HG03103 (cell line): ENCODE measurements around the gene UBE2Q1.
"Not testable (repeated sequence)": the region's sequence is repeated elsewhere in the genome, so short reads cannot be mapped to it uniquely, and the experiment has no call there.

Experiments used
- ATAC-seq: cut with Tn5 transposase; IDR thresholded peaks from one replicate; pipeline ENCODE4 v1.9.1; 2021; ENCODE audit warnings: low read depth; ENCODE audit not compliant: unreplicated experiment

Gene UBE2Q1

DNA sequence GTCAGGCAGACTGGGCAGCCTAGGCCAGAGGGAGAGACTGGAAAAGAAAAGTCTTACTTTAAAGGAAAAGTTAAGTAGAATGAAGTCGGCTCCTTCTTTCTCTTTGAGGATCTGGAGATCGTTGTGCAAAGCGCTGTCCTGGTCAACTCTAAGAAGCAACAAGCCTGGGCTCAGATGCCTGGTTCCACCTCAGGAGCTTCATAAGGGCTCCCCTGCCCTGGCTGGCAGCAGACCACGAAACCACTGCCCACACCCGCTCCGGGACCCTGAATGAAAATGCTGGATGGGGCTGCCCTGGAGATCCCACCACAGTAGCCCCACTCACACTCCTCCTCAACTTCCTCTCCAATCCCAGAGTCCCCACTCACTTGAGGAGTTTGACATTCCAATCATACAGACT, 6.4 kb downstream of the UBE2Q1 start:
- ATAC-seq = no peak

DNA sequence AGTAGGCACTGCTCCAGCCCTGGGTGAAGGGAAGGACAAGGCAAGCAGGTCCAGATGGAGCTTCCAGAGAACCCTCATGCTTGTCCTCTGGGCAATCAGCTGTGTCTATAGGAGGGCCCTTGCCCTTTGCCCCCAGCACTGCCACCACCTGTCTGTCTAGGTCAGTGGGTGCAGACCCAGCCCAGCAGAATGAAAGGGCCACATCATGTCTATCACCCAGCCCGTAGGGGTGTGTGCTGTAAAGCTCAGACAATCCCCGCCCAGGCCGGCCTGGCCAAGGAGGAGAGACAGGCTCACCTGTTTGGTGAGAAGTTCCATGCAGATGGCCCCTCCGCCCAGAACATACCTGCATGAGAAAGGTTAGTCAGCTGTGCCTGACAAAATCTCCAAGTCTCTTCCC, 7.0 kb downstream of the UBE2Q1 start:
- ATAC-seq = no peak

DNA sequence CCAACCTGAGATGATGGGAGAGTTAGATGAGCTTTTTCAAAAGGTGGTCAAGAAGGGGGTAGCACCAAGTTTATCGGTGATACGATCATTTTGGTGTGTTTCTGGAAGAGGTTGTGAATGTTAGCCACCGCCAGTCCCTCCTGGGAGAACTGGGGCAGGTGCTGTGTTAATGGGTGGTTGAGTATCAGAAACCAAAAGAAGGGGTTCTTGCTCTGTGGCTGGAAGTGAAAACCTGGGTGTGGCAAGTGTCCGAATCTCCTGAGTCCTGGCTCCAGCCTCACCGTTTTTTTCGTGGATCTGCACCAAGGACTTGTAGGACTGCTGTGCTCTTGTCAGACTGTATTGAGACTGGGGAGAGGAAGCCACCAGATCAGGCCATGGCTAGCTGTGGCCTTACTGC, 7.8 kb downstream of the UBE2Q1 start:
- no peak for ATAC-seq

DNA sequence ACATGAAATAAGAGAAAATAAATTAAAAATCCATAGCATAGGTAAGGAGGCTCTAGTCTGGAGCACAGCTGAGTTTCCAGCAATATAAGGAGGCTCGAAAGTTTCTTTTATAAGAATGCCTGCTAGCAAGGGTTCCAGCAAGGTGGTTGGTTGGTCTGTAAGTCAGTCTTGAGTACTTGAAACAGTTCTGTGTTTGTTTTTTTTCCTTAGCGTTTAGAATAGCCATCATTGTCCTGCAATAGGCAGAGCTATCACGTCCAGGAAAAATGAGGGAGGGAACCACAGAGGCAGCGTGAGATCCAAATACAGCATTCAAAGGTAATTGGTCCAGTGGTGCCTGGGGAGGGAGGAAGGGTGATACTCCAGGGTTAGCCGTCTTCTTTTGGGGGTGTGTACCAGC, 8.4 kb downstream of the UBE2Q1 start:
- ATAC-seq = no peak

DNA sequence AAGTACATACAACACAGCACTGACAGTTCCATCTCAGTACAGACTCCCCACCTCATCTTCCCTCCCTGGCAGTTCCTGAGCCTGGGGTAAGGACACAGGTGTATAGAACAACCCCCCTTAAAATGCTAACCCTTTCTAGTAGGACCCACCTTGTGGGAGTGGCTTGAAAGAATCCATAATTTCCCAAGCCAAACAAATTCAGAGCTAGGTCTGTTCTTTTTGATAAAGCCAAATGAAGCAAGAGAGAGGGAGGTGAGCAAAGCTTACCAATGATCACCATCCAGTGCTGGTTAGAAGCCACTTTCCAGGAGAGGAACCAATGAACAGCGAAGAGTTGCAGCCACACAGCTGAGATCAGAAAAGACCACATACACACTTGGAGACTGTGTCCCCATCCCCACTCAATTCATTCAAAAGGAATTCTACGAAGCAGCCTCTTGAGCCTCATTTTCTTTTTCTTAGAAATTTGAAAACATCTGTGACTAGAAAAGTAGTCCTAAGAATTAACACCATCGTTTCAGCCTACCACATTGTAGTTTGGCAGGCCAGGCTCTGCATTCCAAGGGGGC, 9.2 kb downstream of the UBE2Q1 start:
- no peak for ATAC-seq

DNA sequence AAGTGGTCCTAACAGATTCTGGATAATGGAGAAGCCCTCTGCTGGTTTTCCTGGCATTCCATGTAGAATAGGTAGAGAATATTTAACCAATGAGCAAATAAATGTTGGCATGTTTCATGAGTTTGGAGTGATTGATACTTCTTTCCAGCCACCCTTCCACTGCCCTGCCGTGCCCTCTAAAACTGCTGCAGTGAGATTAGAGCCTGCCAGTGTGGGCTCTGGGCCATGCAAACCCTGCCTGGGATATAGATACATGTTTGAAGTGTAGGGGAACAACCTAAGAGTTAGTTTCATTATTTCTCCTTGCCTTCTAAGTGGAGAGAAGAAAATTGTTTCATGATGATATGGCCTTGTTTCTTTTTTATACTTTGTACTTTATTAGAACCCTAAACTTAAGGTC, 10.4 kb downstream of the UBE2Q1 start:
- ATAC-seq = no peak

DNA sequence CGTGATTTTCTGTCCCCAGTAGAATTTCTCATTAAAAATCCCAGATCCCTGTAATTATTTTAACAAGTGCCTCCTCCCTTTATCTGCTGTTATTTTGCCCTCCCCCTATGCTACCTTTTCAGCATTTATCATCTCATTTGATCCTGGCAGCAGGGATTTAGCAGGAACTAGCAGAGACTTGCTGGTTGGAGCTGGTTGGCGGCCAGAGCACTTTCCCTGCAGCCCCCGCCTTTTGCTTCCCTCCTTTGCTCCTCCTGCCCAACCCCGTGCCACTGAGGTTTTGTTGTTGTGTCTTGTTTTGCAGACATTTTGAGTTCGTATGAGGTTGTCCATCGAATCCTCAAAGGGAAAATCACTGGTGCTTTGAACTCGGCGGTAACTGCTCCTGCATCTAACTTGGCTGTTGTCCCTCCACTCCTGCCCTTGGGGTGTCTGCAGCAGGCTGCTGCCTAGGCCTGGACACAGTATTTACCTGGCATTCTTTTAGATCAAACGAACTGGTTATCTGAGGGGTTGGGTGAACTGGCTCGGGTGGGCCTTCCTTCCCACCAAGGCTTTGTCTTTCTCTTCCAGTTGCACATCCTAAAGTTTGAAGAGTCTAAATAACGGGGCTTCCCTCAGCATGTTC, 11.2 kb downstream of the UBE2Q1 start:
- no peak for ATAC-seq

DNA sequence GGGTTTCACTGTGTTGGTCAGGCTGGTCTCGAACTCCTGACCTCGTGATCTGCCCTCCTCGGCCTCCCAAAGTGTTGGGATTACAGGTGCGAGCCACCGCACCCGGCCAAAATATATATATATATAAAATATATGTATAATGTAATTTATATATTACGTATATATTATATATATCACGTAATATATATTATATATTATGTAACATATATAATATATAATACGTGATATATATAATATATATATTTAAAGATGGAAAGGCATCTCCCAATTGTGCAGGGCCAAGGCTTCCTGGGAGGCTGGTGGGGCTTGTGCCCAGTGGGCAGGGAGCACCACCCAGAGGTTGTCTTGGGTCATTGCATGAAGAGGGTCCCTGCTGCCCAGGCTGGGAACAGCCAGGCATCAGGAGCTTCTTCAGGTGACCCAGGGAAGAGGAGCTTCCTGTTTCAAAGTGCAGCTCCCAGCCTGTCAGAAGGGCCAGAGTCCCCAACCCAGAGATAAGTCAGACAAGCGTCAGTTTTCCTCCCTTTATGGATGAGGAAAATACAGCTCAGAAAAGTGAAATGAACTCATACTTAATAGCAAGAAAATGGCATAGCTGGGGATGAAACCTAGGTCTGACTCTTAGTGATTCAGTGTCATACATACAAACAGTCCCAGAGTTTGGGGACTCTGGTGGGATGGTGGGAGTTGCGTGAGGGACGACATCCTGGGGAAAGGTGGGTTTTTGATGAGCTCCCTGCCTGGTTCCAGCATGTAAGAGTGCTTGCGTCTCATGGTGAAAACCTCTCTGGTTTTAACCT, 12.0 kb downstream of the UBE2Q1 start:
- ATAC-seq = no peak

DNA sequence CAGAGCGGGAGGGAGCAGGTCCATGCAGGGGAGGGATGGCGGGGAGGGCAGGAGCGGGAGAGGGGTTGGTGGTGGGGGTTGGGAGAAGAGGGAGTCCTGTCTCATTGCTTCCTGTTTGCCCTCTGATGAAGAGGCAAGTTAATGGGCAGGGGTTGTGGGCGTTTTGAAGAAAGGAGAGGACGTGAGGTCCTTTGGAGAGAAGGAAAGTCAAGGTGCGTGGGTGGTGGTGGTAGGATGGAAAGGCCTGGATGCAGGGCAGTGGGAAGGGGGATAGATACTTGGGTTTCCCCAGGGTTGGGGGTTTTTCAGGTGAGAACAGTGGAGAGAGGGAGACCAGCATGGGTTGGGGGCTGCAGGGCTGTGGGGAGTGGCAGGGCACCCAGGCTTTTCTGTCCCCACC, 17.2 kb downstream of the UBE2Q1 start:
- no peak for ATAC-seq

DNA sequence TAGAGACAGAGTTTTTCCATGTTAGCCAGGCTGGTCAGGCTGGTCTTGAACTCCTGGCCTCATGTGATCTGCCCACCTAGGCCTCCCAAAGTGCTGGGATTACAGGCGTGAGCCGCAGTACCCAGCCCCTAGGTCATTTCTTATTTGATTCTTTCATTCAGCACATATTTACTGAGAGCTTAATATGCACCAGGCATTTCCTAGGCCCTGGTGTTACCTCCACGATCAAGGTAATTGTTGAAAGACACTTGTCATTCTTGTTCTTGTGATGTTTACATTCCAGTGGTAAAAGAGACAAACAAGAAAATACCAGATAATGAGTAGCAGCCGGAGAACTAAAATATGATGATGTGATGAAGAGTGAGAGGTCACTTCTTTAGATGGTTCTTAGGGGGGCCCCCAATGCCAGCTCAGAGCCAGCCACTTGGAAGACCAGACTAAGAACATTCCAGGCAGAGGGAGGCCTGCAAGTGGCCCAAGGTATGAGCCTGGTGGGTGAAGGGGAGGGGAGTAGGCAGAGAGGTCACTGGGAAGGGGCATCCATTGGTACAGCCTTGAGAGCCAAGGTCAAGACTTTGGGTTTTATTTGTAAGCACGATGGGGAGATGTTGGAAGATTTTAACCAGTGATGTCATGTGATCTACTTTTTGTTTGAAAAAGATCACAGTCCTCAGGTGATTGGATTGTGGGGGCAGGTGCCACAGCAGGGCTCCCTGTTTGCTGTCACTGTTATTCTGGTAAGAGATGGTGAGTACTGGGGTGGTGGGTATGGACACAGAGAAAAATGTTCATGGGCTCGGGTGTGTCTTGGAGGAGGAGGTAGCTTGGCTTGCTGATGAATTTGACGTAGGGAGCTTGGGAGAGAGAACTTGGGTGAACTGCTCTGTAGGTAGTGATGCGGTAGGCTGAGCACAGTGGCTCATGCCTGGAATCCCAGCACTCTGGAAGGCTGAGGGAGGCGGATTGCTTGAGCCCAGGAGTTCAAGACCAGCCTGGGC, 18.7 kb downstream of the UBE2Q1 start:
- ATAC-seq = no peak

DNA sequence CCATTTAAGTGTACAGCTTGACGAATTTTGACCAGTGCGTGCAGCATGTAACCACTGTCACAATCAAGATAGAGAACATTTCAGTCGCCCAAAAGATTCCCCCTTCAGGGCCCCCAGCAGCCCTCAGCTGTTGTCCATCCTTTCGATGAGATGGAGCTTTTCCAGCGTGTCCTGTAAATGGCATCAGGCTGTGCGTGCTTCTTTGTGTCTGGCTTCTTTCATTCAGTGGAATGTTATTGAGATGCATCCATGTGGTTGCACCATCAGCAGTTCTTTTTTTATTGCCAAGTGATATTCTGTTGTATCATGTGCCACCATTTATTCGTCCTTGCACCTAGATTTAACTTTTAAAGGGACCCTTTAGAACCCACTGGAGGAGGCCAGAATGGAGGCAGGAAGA, 21.9 kb downstream of the UBE2Q1 start:
- no peak for ATAC-seq

DNA sequence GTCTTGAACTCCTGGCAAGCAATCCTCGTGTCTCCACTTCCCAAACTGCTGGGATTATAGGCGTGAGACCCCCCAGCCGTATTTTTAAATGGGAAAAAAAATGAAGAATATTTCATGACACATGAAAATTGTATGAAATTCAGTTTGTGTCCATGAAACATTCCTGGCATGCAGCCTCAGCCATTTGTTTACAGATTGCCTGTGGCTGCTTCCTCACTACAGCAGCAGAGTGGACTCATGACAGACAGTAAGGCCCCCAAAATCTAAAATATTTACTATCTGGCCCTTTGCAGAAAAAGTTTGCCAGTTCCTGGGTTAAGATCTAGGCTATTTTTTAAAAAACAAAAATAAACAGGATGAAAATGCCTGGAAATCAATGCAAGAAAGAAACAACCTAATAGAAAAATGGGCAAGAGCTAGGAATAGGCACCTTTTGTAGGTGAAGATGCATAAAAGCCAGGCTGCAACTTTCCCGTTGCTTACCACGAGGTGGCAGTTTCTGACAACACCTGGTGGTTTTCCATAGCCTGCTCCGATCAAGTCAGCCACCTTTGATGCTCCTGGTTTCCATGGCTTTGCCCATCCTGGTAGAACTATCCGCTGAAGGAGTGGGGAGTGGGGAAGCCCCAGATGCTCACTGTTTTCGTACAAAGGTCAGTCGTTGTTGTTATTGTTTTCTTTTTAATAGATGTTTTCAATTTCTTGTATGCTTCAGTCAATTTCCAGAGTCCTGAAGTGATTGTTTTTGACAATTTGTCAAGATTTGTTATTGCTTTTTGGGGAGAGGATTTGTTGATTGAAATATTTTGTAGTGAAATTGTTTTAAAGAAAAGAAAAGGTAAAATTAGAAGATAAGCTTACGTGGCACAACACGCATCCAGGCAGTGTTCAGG, 24.3 kb downstream of the UBE2Q1 start:
- no peak for ATAC-seq

DNA sequence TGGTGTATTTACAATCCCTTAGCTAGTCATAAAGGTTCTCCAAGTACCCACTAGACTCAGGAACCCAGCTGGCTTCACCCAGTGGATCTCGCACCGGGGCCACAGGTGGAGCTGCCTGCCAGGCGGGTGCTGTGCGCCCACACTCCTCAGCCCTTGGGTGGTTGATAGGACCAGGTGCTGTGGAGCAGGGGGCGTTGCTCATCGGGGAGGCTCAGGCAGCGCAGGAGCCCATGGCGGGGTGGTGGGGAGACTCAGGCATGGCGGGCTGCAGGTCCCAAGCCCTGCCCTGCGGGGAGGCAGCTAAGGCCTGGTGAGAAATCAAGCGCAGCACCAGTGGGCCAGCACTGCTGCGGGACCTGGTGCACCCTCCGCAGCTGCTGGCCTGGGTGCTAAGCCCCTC, 26.5 kb downstream of the UBE2Q1 start:
- not testable (repeated sequence) for ATAC-seq

DNA sequence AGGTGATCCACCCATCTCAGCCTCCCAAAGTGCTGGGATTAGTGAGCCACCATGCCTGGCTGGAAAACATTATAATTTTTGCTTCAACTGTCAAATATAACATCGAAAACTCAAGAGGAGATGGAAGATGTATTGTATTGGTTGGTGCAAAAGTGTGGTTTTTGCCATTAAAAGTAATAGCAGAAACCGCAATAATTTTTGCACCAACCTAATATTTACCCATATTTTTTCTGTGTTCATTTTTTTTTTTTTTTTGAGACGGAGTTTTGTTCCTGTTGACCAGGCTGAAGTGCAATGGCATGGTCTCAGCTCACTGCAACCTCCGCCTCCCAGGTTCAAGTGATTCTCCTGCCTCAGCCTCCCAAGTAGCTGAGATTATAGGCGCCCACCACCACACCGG, 29.2 kb downstream of the UBE2Q1 start:
- ATAC-seq = no peak

DNA sequence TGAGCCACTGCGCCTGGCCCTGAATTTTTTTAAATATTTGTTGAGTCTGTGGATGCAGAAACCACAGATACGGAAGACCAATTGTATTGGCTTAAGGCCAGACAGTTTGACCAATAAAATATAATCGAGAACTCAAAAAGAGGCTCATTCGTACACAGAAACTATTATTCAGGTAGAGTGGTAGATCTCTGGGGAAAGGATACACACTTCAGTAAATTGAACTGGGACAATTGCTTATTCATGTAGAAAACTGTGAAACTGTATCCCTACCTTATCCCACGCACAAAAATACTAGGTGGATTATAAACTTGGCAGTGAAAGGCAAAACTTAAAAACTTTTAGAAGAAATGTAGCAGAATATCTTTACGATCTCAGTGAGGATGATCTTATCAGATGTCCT, 31.3 kb downstream of the UBE2Q1 start:
- ATAC-seq = no peak

DNA sequence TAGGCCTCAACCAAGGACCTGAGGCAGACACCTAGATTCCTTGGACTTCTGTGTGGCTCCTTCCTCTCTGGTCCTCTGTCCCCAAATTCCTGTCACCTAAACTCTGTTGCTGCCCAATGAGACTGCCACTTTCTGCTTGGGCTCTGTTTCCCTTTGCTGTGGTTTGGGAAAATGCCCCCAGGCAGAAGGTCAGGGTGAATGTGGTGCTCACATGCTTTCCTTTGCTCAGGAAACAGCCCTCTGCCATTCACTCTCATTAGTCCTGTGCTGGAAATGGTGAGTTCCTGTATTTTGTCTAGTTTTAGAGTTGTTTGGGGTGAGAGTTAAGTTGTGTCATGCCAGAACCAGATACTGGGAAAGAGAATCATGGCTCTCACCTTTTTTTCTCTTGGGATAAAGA, 33.6 kb downstream of the UBE2Q1 start:
- no peak for ATAC-seq

DNA sequence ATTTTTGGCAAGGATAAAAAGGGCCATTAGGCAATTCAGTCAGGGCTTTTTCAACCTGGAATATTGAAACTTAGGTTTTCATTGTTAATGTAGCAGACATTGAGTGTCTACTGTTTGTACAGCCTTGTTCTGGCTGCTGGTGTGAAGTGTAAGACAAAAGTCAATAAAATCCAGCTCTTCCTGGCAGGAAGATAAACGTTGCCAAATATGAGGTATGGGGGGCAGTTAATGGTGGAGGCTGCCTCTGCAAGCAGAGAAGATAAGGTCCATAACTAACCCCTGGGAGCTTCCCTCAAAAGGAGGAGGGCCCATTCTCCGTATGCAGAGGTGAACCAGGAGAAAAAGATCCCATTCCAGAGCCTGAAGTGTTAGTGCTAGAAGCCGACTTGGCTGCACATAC, 36.8 kb downstream of the UBE2Q1 start:
- ATAC-seq = no peak

DNA sequence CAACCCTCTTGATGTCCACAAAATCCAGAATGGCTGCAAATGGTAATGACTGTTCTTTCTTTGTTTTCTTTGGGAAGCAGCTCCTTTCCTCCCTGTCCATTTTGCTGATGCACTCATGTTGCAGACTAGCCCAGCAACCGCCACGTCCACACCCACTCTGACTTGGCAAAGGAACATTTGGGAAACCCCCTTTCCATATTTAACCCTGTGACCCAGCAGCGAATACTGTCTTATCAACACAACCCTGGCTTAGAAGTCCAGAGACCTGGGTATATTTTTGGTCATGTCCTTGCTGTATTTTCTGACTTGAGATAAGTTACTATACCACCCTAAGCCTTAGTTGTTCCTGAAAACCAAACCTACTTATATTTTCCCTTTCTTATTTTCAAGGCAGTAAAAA, 38.1 kb downstream of the UBE2Q1 start:
- no peak for ATAC-seq

DNA sequence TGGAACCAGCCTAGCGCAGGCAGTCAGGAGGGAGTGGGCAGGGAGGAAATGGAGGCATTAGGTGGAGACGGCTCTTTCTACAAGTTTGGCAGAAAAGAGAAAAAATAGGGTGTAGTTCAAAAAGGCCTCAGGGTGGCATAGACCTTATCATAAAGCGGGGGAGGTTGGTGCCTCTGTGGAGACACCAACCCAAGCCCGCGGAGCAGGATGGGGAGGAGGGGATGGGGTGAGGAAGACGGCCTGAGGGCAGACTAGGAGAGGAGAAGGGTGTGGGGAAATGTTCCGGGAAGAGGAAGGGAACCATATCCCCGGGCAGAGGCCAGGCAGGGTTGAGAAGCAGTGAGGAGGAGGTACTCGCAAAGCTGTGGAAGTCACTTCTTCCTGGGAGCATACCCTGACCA, 38.9 kb downstream of the UBE2Q1 start:
- ATAC-seq = no peak

DNA sequence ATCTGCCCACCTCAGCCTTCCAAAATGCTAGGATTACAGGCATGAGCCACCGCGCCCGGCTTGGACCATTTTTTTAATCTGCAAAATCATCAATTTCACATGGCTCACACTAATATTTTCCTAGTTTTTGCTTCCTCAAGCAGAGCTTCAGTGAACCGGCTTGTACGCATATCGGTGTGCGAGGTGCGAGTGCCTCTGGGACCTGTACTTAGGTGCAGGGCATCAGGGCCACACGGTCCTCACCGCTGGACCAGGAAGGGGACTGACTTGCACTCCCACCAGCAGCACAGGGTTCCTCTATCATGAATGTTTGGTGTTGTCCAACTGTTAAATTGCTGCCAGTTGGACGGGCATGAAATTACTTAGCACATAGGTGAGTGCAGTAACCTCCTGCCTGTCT, 40.8 kb downstream of the UBE2Q1 start:
- no peak for ATAC-seq
